Measurements from ENCODE around the gene MYOT.

DNA sequence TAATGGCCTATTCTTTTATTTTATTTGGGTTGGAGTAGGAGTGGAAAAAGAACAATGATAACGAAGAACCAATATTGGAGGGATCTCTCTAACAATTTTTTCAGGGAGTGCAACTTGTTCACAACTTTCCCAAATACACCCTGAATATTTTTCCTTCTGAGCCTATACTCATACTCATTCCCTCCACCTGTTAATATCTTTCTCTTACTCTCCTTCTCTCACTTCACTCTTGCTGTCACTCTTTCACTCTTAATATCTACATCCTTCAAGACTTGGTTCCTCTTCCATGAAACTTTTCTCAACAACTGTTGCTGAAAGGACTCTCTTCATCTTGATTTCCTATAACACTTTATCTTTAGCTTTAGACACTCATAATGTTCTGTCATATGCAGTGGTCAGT, 39.0 kb upstream of the MYOT start:
- TF ChIP-seq POLR2A (IDR thresholded peaks at IDR 0.05; ENCODE audit: low read length) (no peak), GATA1 (IDR thresholded peaks at IDR 0.05; ENCODE audit: low read depth, low read length) (no peak)
